SK-N-SH (cell line): ENCODE results near the gene MEGF10. TPM values are rescaled to one million over a fixed set of nuclear protein-coding genes. Genes with fewer than 3 reads are reported as not detected.

Experiments
- CTCF ChIA-PET: fragments of 300-600, 350-600 bp; formaldehyde crosslinking; extraction: SDS; loops from one replicate; lab custom pipeline; 2021; lab: Yijun Ruan, JAX
- POLR2A ChIA-PET: fragments of 350-600 bp; sonication (Branson Sonifier 250); formaldehyde crosslinking; extraction: SDS; loops from one replicate; lab custom pipeline; 2020; ENCODE audit warnings: antibody characterized with exemption, inconsistent platforms; lab: Yijun Ruan, JAX
- DNase-seq: peaks from one replicate; pipeline ENCODE4 v3.0.0; 2012
- H2AFZ ChIP-seq: fragments of 200-600 bp; sonication (generic); 2 replicates; pipeline ENCODE4 v1.8.1; 2016; ENCODE audit warnings: antibody characterized with exemption, mild to moderate bottlenecking, low read depth
- H3F3A ChIP-seq: fragments of 200-600 bp; sonication (generic); replicated peaks from 2 replicates; pipeline ENCODE3; 2016; ENCODE audit warnings: antibody characterized with exemption, mild to moderate bottlenecking; ENCODE audit not compliant: insufficient read depth
- H3K27ac ChIP-seq, 2 experiments: fragments of 200-500 bp in 1 of 2; fragments of 200-600 bp in 1 of 2; sonication (Bioruptor generic) in 1 of 2; sonication (generic), shearing (Covaris generic) in 1 of 2; 2 replicates each; pipeline versions ENCODE4 v1.5.1 to v1.6.1; 2014 to 2016; ENCODE audit warnings: low read depth in 2 of 2, inconsistent platforms in 1 of 2, low read length in 1 of 2, mild to moderate bottlenecking in 1 of 2, mixed read lengths in 1 of 2
- H3K27me3 ChIP-seq: fragments of 200-600 bp; sonication (generic), shearing (Covaris generic); 2 replicates; pipeline ENCODE4 v1.6.1; 2016; ENCODE audit warnings: mixed run types; ENCODE audit not compliant: insufficient read depth
- H3K36me3 ChIP-seq, 2 experiments: fragments of 200-500 bp in 1 of 2; fragments of 200-600 bp in 1 of 2; sonication (Bioruptor generic) in 1 of 2; sonication (generic) in 1 of 2; replicated peaks in 1 of 2; 2 replicates each; pipeline versions ENCODE3 to v1.5.1; 2014 to 2016; ENCODE audit warnings: low read length in 1 of 2, mild to moderate bottlenecking in 1 of 2; ENCODE audit not compliant: insufficient read depth in 2 of 2, control insufficient read depth in 1 of 2
- H3K4me1 ChIP-seq, 2 experiments: fragments of 200-500 bp in 1 of 2; fragments of 200-600 bp in 1 of 2; sonication (Bioruptor generic) in 1 of 2; sonication (generic), shearing (Covaris generic) in 1 of 2; 2 replicates each; pipeline versions ENCODE4 v1.5.1 to v1.6.1; 2014 to 2016; ENCODE audit warnings: low read depth in 1 of 2, low read length in 1 of 2, mixed run types in 1 of 2; ENCODE audit not compliant: insufficient read depth in 2 of 2, control insufficient read depth in 1 of 2
- H3K4me2 ChIP-seq: fragments of 200-600 bp; sonication (generic), shearing (Covaris generic); 2 replicates; pipeline ENCODE4 v1.6.1; 2017; ENCODE audit warnings: mixed run types
- H3K4me3 ChIP-seq, 2 experiments: fragments of 200-500 bp in 1 of 2; fragments of 200-600 bp in 1 of 2; sonication (Bioruptor generic) in 1 of 2; sonication (generic), shearing (Covaris generic) in 1 of 2; 2 replicates each; pipeline versions ENCODE4 v1.5.1 to v1.8.1; 2014 to 2016; ENCODE audit warnings: low read depth in 2 of 2, inconsistent platforms in 1 of 2, low read length in 1 of 2, mild to moderate bottlenecking in 1 of 2, mixed read lengths in 1 of 2, moderate library complexity in 1 of 2
- H3K79me2 ChIP-seq: fragments of 200-600 bp; sonication (generic); 2 replicates; pipeline ENCODE4 v1.8.1; 2017; ENCODE audit warnings: mild to moderate bottlenecking; ENCODE audit not compliant: insufficient read depth
- H3K9ac ChIP-seq: fragments of 200-600 bp; sonication (generic); 2 replicates; pipeline ENCODE4 v1.6.1; 2017; ENCODE audit warnings: mixed run types
- H3K9me2 ChIP-seq: fragments of 200-600 bp; sonication (generic); 2 replicates; pipeline ENCODE4 v1.6.1; 2017; ENCODE audit warnings: mixed run types
- H3K9me3 ChIP-seq: fragments of 200-600 bp; sonication (generic); 2 replicates; pipeline ENCODE4 v1.6.1; 2017; ENCODE audit warnings: mixed run types, mild to moderate bottlenecking, moderate library complexity
- H4K20me1 ChIP-seq: fragments of 200-600 bp; sonication (generic); 2 replicates; pipeline ENCODE4 v1.6.1; 2017; ENCODE audit warnings: mild to moderate bottlenecking, mixed run types; ENCODE audit not compliant: insufficient read depth
- CHD2 ChIP-seq: fragments of 150-350 bp; IDR thresholded peaks from 2 replicates; pipeline ENCODE4 v1.6.1; 2018; ENCODE audit warnings: low read length; ENCODE audit not compliant: partially characterized antibody
- CTCF ChIP-seq: fragments of 200-600 bp; sonication (generic); IDR thresholded peaks from 2 replicates; pipeline ENCODE4 v1.6.1; 2017; ENCODE audit warnings: antibody characterized with exemption, mild to moderate bottlenecking, moderate library complexity
- ELF1 ChIP-seq: IDR thresholded peaks from 2 replicates; pipeline ENCODE4 v1.4.0; 2012
- FOSL2 ChIP-seq: IDR thresholded peaks from 2 replicates; pipeline ENCODE4 v1.4.0; 2012; ENCODE audit warnings: low read depth, mild to moderate bottlenecking, moderate library complexity, borderline replicate concordance
- FOXM1 ChIP-seq: IDR thresholded peaks from 2 replicates; pipeline ENCODE4 v1.4.0; 2012; ENCODE audit warnings: low read depth, mild to moderate bottlenecking
- GATA2 ChIP-seq: sonication (generic); formaldehyde crosslinking; IDR thresholded peaks from 2 replicates; pipeline ENCODE4 v1.5.0; 2020; ENCODE audit warnings: mild to moderate bottlenecking, missing genetic modification reagents
- JUND ChIP-seq: IDR thresholded peaks from 2 replicates; pipeline ENCODE4 v1.4.0; 2012
- MAX ChIP-seq: IDR thresholded peaks from 2 replicates; pipeline ENCODE4 v1.4.0; 2012; ENCODE audit warnings: low read depth
- MXI1 ChIP-seq: IDR thresholded peaks from 2 replicates; pipeline ENCODE4 v1.6.1; 2012; ENCODE audit warnings: mild to moderate bottlenecking, low read depth, low read length, improper control_type of control experiment
- NRF1 ChIP-seq: IDR thresholded peaks from 2 replicates; pipeline ENCODE4 v1.6.1; 2012; ENCODE audit warnings: low read depth, mild to moderate bottlenecking, low read length
- POLR2AphosphoS5 ChIP-seq: IDR thresholded peaks from 2 replicates; pipeline ENCODE4 v1.6.1; 2012; ENCODE audit warnings: low read depth, low read length
- RAD21 ChIP-seq: IDR thresholded peaks from 2 replicates; pipeline ENCODE4 v1.6.1; 2012; ENCODE audit warnings: mild to moderate bottlenecking, low read length
- REST ChIP-seq: IDR thresholded peaks from 2 replicates; pipeline ENCODE4 v1.6.1; 2012; ENCODE audit warnings: mild to moderate bottlenecking, low read depth, low read length, moderate library complexity
- SMC3 ChIP-seq: IDR thresholded peaks from 2 replicates; pipeline ENCODE4 v1.6.1; 2012; ENCODE audit warnings: low read depth, low read length, improper control_type of control experiment
- TCF12 ChIP-seq: IDR thresholded peaks from 2 replicates; pipeline ENCODE4 v1.4.0; 2012
- YY1 ChIP-seq: IDR thresholded peaks from 2 replicates; pipeline ENCODE4 v1.4.0; 2012; ENCODE audit warnings: low read depth, mild to moderate bottlenecking
- ZBTB33 ChIP-seq: IDR thresholded peaks from 2 replicates; pipeline ENCODE4 v1.4.0; 2012; ENCODE audit warnings: low read depth, borderline replicate concordance
- WGBS: methylation state at CpG from one replicate; pipeline ENCODE4 v1.1.6; 2017; ENCODE audit warnings: low lambda C conversion rate; 5-methylcytosine and 5-hydroxymethylcytosine counted together
- polyA plus RNA-seq, 3 experiments: library from polyadenylated mRNA; depleted of rRNA; stranded (reverse); fragments of >200 nt; gene quantifications; 2 replicates each; pipeline ENCODE4 v1.2.3, GENCODE V29; 2012

Gene MEGF10
- polyA plus RNA-seq, 1 of the 3 experiments (the other 2 are of a cell fraction), result 1.1 TPM

GRCh38 chr5:127439644-127440043 lies 149.0 kb downstream of the MEGF10 start:
- no peaks in the 10 kb centered on the region for H3F3A ChIP-seq
- no peak overlapping the region for H2AFZ ChIP-seq
- ChIA-PET CTCF (interaction anchor here (1.0 to 2.4 kb wide), 3 partner anchors 53 to 148 kb away, joined by 3 to 6 read pairs (median 4); no protein-coding TSS in a partner anchor), POLR2A (no interaction called here)
- no peaks in the 10 kb centered on the region for H3K27me3 ChIP-seq
- H3K4me1 ChIP-seq, result no peaks in the 10 kb centered on the region; a peak in 3 of 4 replicates
- H3K27ac ChIP-seq, result no peak overlapping the region
- H3K9ac ChIP-seq, result no peak overlapping the region
- no peak overlapping the region for H3K4me3 ChIP-seq
- no peaks in the 10 kb centered on the region for H3K9me3 ChIP-seq
- no peaks in the 10 kb centered on the region for H3K79me2 ChIP-seq
- H3K4me2 ChIP-seq, result no peak overlapping the region
- no peaks in the 10 kb centered on the region for H3K36me3 ChIP-seq
- TF ChIP-seq GATA2 (CRISPR knock-in tag) (no peak), MAX (no peak), FOXM1 (no peak), ELF1 (no peak)
- no peaks in the 10 kb centered on the region for H3K9me2 ChIP-seq
- no peaks in the 10 kb centered on the region for H4K20me1 ChIP-seq
- WGBS, result 82% methylated on average over 4 of the region's 4 CpGs
- DNase-seq, result no peak

GRCh38 chr5:127440831-127441230 lies 150.2 kb downstream of the MEGF10 start:
- H3K4me1 ChIP-seq, result no peaks in the 10 kb centered on the region; a peak in 3 of 4 replicates
- no peak overlapping the region for H3K9ac ChIP-seq
- H2AFZ ChIP-seq, result peak overlapping the region; percentile 62; the same call in 1 of the 2 replicates
- no peak overlapping the region for H3K27ac ChIP-seq
- no peak overlapping the region for H3K4me2 ChIP-seq
- H3K27me3 ChIP-seq, result no peaks in the 10 kb centered on the region
- ChIA-PET POLR2A (no interaction called here), CTCF (interaction anchor here (1.0 to 2.4 kb wide), 5 partner anchors 16 to 152 kb away, joined by 3 to 8 read pairs (median 4); no protein-coding TSS in a partner anchor)
- WGBS, result 63% methylated on average over 5 of the region's 7 CpGs
- no peaks in the 10 kb centered on the region for H4K20me1 ChIP-seq
- H3K36me3 ChIP-seq, result no peaks in the 10 kb centered on the region
- TF ChIP-seq FOSL2 (no peak), CTCF (no peak), JUND (no peak), POLR2AphosphoS5 (no peak), TCF12 (no peak), NRF1 (no peak), CHD2 (no peak), GATA2 (CRISPR knock-in tag) (no peak), RAD21 (no peak), REST (no peak), SMC3 (no peak), ZBTB33 (no peak), YY1 (no peak), MXI1 (no peak)
- no peaks in the 10 kb centered on the region for H3K9me3 ChIP-seq
- no peak overlapping the region for H3K4me3 ChIP-seq
- H3K9me2 ChIP-seq, result no peaks in the 10 kb centered on the region
- H3K79me2 ChIP-seq, result no peaks in the 10 kb centered on the region
- no peak for DNase-seq
- no peaks in the 10 kb centered on the region for H3F3A ChIP-seq
